D341Med (cell line): ENCODE results near the gene CFAP410.

Experiments used
- DNase-seq: peaks from one replicate; pipeline ENCODE4 v3.0.0; 2012; ENCODE audit warnings: low spot score

Gene CFAP410

GRCh38 chr21:44330698-44331097, 8.5 kb downstream of the CFAP410 start:
- no peak for DNase-seq

- DNase-seq, result no peak
Measured at GRCh38 chr21:44329971-44330681, 9.1 kb downstream of the CFAP410 start.

GRCh38 chr21:44329086-44329889, 9.9 kb downstream of the CFAP410 start:
- no peak for DNase-seq

GRCh38 chr21:44328242-44328895, 10.8 kb downstream of the CFAP410 start:
- no peak for DNase-seq

- DNase-seq, result no peak
Measured at GRCh38 chr21:44327603-44327974, 11.6 kb downstream of the CFAP410 start.

GRCh38 chr21:44326716-44327602, 12.2 kb downstream of the CFAP410 start:
- DNase-seq, result no peak

GRCh38 chr21:44326272-44326647, 12.9 kb downstream of the CFAP410 start:
- no peak for DNase-seq

- no peak for DNase-seq
Measured at GRCh38 chr21:44325386-44326271, 13.6 kb downstream of the CFAP410 start.

GRCh38 chr21:44324854-44325107, 14.4 kb downstream of the CFAP410 start:
- no peak for DNase-seq

- no peak for DNase-seq
Measured at GRCh38 chr21:44324106-44324853, 14.9 kb downstream of the CFAP410 start.

- no peak for DNase-seq
Measured at GRCh38 chr21:44323591-44323990, 15.6 kb downstream of the CFAP410 start.

GRCh38 chr21:44322621-44323325, 16.4 kb downstream of the CFAP410 start:
- no peak for DNase-seq

GRCh38 chr21:44321846-44322450, 17.2 kb downstream of the CFAP410 start:
- DNase-seq, result no peak

GRCh38 chr21:44320847-44321246, 18.3 kb downstream of the CFAP410 start:
- no peak for DNase-seq

- DNase-seq, result no peak
Measured at GRCh38 chr21:44319407-44320065, 19.7 kb downstream of the CFAP410 start.

GRCh38 chr21:44318489-44319285, 20.5 kb downstream of the CFAP410 start:
- DNase-seq, result no peak

- no peak for DNase-seq
Measured at GRCh38 chr21:44317871-44318270, 21.3 kb downstream of the CFAP410 start.

GRCh38 chr21:44317241-44317782, 21.9 kb downstream of the CFAP410 start:
- no peak for DNase-seq
